GM10847 (cell line): ENCODE results near the gene TPPP.
"Not testable (repeated sequence)": the region's sequence is repeated elsewhere in the genome, so short reads cannot be mapped to it uniquely, and the experiment has no call there.

Source experiments
- POLR2A ChIP-seq: IDR thresholded peaks from 2 replicates; pipeline ENCODE4 v1.6.1; 2011; ENCODE audit not compliant: insufficient read length; ENCODE audit errors: extremely low read depth

Gene TPPP

DNA sequence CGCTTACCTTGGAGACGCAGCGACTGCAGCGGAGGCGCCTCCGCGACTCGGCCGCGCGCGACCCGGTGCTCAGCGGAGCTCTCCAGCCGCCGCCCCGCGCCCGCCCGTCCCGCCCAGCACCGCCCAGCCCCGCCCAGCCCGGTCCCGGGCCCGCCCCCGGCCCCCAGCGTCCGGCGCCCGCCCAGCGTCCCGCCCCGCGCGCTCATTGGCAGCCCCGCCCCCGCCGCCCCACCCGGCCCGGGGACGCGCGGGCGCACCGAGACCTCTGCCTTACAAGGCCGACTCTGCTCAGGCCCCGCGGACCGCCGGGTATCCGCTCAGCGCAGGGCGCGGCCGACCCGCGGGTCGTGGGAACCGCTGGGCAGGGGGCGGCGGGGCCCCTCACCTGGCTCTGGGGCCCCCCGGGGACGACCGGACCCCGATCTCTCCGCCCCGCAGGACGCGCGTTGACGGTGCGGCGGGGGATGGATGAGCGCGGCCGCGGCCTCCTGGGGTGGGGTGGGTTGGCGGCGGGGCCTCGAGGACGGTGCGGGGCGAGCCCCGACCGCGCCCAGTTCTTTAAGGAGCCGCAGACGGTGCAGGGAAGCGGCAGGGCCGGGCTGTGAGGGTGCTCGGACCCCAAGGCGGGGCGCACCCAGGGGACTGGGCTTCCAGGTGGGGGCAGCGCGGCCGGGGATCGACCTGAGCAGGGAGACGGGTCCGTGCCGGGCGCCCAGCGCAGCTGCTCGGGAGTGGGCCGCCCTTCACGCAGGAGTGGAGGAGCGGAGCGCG lies at the start of gene TPPP:
Gene TPPP, minus strand, starts transcription at position 82 of the 771 bp plus-strand sequence. CDS start 15,292 bp downstream, outside the sequence.
- TF ChIP-seq POLR2A: not testable (repeated sequence)

DNA sequence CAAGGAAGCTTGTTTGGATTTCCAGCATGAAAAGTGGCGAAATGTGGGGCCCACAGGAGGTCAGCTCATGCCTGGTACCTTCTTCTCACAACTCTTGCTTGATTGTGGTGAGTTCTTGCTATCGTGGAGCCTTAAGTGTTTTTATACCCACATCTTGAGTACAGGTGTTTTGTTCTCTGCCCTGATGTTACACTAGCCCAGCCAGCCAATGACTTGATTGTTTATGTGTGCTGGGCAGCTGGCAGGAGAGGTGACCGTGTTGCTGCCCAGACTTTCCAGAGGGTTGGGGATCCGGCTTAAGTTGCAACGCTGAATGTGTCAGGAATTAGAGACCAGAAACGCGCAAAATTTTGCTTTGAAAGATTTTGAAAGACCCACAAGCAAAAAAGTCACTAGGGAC lies 24.0 kb upstream of the TPPP start:
- TF ChIP-seq POLR2A: no peak

DNA sequence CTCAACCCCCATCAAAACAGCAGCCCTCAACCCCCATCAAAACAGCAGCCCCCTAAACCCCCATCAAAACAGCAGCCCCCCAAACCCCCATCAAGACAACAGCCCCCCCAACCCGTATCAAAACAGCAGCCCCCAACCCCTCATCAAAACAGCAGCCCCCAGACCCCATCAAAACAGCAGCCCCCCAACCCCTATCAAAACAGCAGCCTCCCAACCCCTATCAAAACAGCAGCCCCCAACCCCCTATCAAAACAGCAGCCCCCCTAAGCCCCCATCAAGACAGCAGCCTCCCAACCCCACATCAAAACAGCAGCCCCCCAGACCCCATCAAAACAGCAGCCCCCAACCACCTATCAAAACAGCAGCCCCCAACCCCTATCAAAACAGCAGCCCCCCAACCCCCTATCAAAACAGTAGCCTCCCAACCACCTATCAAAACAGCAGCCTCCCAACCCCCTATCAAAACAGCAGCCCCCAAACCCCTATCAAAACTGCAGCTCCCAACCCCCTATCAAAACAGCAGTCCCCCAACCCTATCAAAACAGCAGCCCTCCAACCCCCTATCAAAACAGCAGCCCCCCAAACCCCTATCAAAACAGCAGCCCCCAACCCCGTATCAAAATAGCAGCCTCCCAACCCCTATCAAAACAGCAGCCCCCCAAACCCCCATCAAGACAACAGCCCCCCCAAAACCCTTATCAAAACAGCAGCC lies 1.2 kb downstream of the TPPP start:
- TF ChIP-seq POLR2A: no peak

DNA sequence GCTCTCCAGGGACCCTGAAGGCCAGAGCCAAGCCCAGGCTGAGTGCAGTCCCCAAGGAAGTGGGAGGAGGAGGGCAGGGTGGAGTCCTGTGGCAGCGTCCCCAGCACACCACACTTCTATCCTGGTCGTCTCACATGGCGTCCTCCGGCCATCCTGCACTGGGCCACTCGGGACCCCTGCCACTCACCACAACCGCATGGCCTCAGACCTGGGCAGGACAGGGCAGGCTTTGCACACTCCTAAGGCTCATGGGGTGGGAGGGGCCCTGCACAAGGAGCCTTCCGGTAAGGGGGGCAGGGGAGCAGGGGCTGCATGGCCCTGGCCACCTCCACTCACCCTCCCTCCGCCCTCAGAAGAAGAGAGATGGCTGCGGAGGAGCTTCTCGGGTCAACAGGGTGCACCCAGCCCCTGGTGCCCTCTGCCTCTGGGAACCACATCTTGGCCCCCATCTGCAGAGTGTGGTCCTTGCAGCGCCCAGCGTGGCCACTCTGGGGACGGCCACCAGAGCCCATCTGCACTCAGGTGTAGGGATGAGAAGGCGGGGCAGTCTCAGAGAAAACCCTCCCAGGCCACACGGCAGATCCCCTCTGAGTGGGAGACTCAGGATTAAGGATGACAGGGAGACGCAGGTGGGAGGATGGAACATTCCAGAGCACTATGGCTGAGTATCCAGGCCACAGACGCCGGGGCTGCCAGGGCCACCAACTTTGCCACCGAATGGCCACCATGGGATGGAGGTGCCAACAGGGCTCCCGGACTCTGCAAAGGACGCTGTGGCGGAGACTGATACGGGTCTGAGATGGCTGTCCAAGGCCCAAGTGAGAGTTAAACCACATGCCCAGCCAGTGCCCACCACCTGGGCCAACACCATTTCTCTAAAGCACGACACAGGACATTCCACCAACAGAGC lies 7.6 kb downstream of the TPPP start:
- no peak for TF ChIP-seq POLR2A

- TF ChIP-seq POLR2A: no peak
These were observed 8.4 kb downstream of the TPPP start for GRCh38 chr5:684751-685216.

- TF ChIP-seq POLR2A: no peak
These were observed 9.3 kb downstream of the TPPP start for GRCh38 chr5:683551-684481.

DNA sequence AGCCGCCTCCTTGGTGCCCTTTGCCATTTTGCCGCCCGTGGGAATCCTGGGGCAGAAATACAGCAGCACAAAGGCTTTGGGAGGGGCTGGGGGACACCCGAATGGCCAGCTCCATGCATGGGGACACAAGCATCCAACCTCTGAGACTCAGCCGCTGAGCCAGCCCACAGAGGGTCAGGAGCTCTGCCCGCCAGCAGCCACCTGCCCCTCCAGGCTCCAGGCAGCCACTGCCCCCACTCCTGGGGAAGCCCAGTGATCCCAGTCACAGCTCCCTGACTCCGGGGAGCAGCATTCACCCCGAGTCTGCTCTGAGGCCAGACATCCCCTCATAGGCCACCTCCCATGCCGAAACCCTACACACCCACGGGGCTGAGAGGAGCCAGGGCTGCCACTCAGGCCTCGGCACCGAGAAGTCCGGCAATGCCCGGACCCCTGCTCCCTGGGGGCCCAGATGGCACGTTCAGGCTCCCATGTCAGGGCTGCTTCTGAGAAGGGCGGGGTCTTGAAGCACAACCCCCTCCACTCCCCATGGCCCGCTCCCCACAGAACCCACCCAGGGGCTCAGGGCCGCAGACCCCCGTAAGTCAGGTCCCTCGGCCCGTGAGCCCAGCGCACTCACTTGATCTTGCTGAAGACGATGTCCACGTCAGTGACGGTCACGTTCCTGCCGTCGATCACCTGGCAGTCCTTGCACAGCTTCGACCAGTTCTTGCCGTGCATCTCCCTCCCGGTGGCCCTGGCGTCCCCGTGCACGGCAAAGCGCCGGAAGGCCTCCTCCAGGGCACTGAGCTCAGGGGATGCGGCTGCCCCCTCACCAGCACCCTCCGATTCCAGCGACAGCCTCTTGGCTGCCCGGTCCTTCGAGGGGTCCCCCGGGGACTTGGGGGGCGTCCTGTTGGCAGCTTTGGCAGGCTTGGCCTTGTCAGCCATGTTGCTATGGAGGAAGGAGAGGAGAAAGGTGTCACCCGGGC lies 15.7 kb downstream of the TPPP start:
- no peak for TF ChIP-seq POLR2A

DNA sequence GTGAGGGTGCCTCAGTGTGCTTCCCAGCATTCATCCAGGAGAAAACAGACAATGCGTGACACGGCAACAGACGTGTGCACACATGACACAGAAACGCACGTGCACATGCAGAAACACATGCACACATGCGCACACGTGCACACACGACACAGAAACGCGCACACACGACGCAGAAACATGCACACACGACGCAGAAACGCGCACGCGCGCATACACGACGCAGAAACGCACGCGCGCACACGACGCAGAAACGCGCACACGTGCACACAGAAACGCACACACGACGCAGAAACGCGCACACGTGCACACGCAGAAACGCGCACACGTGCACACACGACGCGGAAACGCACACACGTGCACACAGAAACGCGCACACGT lies 16.5 kb downstream of the TPPP start:
- no peak for TF ChIP-seq POLR2A

DNA sequence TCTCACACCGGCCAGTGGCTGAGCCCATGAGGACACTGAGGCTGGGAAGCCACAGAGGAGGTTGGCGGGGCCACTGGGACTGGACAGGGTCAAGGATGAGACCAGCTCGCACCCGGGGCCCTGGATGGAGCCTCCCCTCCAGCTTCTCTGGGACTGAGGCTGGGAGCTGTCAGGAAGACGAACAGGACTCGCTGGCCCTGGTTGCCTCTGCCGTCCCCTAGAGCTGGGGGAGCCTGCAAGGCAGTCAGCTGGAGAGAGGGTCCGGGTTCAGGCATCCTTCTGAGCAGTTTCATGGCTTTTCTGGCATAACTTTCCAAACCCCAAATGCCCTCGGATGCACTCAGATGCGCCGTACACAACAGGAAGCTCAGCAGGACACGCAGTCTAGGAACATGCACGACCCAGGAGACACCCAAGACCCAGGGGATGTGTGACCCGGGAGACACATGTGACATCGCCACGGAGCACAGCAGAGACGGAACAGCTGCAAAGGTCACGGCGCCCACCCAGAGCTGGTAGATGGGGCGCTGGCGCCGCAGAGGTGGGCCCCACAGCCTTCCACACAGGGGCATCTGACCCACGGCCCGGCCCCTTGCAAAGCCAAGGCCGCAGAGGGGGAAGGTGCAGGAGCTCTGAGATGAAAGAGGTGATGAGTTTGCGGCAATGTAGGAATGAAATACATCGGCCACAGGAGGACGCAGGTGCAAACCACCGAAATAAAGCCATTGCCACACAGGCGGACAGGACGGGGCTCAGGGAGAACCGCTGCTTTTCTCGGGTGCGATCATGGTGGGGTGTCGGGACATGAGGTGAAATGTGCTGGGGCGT lies 17.1 kb downstream of the TPPP start:
- TF ChIP-seq POLR2A: no peak

- no peak for TF ChIP-seq POLR2A
These were observed 17.9 kb downstream of the TPPP start for GRCh38 chr5:675111-675870.

DNA sequence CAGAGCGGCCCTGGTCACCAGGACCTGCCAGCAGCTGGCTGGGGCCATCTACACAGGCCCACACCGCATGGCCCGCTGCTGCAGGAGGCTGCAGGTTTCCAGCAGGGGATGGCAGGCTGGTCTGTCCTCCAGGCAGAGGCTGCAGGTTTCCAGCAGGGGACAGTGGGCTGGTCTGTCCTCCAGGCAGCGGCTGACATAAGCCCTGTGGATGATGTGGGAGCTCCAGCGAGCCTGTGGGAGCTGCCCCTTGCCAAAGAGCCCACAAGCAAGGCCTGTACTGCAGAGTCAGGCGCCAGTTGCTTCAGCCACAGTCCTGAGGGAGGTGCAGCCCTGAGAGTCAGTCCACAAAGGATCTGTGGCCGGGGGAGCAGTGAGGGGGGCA lies 18.5 kb downstream of the TPPP start:
- no peak for TF ChIP-seq POLR2A
